Ascending aorta (tissue), 2 donors: ENCODE measurements around the gene CHST15. TPM values are rescaled to one million over a fixed set of nuclear protein-coding genes. Genes with fewer than 3 reads are reported as not detected.

ENCODE experiments used
- DNase-seq, 2 donors: peaks; one replicate each; pipeline ENCODE4 v3.0.0-alpha.2; 2019; ENCODE audit warnings: low spot score in 2 of 2
- H3K27ac ChIP-seq, 2 donors: fragments of 200-600 bp; sonication (generic); one replicate each; pipeline ENCODE4 v1.5.1; 2016 to 2017; ENCODE audit warnings: mild to moderate bottlenecking in 1 of 2
- H3K27me3 ChIP-seq: fragments of 200-600 bp; sonication (generic); one replicate; pipeline ENCODE4 v1.5.1; 2017
- H3K36me3 ChIP-seq, 2 donors: fragments of 200-600 bp; sonication (generic); one replicate each; pipeline ENCODE4 v1.5.1; 2016
- H3K4me1 ChIP-seq, 2 donors: fragments of 200-600 bp; sonication (generic); one replicate each; pipeline ENCODE4 v1.5.1; 2016 to 2017; ENCODE audit warnings: mild to moderate bottlenecking in 1 of 2
- H3K4me3 ChIP-seq, 2 donors: fragments of 200-600 bp; sonication (generic); one replicate each; pipeline ENCODE4 v1.5.1; 2016 to 2017; ENCODE audit warnings: mild to moderate bottlenecking in 1 of 2
- H3K9me3 ChIP-seq, 2 donors: fragments of 200-600 bp; sonication (generic); one replicate each; pipeline ENCODE4 v1.5.1; 2016
- intact Hi-C: fragments of 100-400 bp; cut with DNase I; formaldehyde crosslinking; loops from one replicate; pipeline ENCODE4 v1.15.1; 2023
- total RNA-seq: library from RNA; depleted of rRNA; stranded (reverse); fragments of >200 nt; gene quantifications from one replicate; pipeline ENCODE4 v1.1.0, GENCODE V29; 2016
- TF ChIP-seq, protein P1 (sequence below), 3 experiments: fragments of 200-600 bp in 2 of 3; fragments of 450-650 bp in 1 of 3; sonication (generic) in 2 of 3; IDR thresholded peaks; one replicate each; pipeline ENCODE4 v1.5.1; 2016 to 2019; ENCODE audit warnings: antibody characterized with exemption in 3 of 3, mild to moderate bottlenecking in 1 of 3, moderate library complexity in 1 of 3

CHST15 gene
- total RNA-seq, 1 donor from 2014 or later, result 20.4 TPM

DNA sequence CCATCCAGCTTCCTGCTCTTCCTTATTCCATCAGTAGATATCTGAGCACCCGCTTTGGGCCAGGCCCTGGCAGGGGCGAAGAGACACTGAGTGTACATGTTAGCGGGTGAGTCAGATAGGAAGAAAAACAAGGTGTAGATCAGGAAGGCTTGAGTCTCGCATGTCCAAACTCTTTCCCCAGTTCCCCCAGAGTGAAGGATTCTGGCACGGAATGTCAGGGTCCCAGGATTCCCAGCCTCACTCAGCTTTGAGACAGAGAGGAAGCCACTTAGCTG lies 24.1 kb upstream of the CHST15 start:
- DNase-seq, result no peak
- H3K27ac ChIP-seq, result no peak overlapping the region
- intact Hi-C loops, result no loop called here
- TF ChIP-seq, protein P1, sequence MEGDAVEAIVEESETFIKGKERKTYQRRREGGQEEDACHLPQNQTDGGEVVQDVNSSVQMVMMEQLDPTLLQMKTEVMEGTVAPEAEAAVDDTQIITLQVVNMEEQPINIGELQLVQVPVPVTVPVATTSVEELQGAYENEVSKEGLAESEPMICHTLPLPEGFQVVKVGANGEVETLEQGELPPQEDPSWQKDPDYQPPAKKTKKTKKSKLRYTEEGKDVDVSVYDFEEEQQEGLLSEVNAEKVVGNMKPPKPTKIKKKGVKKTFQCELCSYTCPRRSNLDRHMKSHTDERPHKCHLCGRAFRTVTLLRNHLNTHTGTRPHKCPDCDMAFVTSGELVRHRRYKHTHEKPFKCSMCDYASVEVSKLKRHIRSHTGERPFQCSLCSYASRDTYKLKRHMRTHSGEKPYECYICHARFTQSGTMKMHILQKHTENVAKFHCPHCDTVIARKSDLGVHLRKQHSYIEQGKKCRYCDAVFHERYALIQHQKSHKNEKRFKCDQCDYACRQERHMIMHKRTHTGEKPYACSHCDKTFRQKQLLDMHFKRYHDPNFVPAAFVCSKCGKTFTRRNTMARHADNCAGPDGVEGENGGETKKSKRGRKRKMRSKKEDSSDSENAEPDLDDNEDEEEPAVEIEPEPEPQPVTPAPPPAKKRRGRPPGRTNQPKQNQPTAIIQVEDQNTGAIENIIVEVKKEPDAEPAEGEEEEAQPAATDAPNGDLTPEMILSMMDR (IDR thresholded peaks at IDR 0.05), result no peak
- H3K4me3 ChIP-seq, result no peak overlapping the region
- H3K4me1 ChIP-seq, result no peaks in the 10 kb centered on the region
- no peaks in the 10 kb centered on the region for H3K9me3 ChIP-seq
- H3K27me3 ChIP-seq, result no peaks in the 10 kb centered on the region
- H3K36me3 ChIP-seq, result no peaks in the 10 kb centered on the region

DNA sequence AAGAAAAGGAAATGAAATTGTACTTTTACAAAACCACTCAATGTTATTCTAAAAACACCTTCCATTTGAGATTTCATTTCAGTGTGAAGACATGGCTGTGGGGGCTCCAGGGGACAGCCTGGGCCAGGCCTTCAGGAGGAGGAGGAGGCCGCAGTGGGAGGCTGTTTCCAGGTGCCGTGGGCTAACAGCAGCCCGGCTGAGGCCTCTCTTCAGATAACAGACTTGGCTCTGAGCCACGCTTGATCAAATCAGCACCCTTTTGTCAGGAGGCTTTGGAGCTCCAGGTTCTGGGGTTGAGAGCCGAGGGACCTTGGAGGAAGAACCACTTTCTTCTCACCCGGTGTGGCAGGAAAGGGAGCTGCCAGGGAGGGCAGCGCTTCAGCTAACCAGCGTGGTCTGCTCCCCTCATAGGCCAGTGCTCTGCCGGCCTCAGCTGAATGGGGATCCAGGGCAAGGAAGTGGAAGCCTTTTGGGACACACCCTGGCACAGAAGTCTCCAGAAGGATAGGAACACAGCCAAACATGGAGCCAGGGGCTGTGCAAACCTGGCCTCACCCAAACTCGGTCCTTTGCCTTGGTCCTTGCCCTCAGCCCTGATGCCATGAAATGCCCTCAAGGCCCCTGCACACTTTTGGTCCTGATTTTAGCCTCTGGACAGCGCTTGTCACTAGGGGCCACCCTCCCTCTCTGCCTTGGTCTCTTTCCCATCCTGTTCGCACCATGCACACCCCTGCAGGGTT lies 23.5 kb upstream of the CHST15 start:
- no peaks in the 10 kb centered on the region for H3K27me3 ChIP-seq
- H3K4me3 ChIP-seq, result no peak overlapping the region
- H3K9me3 ChIP-seq, result no peaks in the 10 kb centered on the region
- intact Hi-C loops, result no loop called here
- no peaks in the 10 kb centered on the region for H3K4me1 ChIP-seq
- H3K27ac ChIP-seq, result no peak overlapping the region
- TF ChIP-seq, protein P1 (IDR thresholded peaks at IDR 0.05), result no peak
- DNase-seq, result no peak
- H3K36me3 ChIP-seq, result no peaks in the 10 kb centered on the region

DNA sequence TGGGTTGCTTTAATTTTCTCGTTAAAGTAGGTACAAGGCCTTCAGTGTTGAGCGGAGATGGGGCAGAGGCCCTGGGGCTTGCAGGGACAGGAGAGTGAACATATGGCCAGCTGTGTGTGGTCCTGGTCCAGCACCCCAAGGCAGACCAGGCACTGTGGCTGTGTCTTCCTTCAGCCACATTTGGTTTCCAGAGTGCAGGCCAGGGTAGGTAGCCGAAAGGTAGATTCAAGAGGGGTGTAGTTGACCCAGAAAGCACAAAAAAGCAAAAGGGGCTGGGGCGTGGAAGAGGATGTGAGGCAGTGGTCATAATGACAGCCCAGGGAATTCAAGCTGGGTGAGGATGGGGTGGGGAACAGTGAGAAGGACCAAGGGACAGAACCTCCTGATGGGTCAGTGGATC lies 21.3 kb upstream of the CHST15 start:
- H3K27me3 ChIP-seq, result no peaks in the 10 kb centered on the region
- no peak overlapping the region for H3K27ac ChIP-seq
- no peak for DNase-seq
- no peaks in the 10 kb centered on the region for H3K36me3 ChIP-seq
- TF ChIP-seq, protein P1 (IDR thresholded peaks at IDR 0.05), result no peak
- H3K4me3 ChIP-seq, result no peak overlapping the region
- no peaks in the 10 kb centered on the region for H3K9me3 ChIP-seq
- no peaks in the 10 kb centered on the region for H3K4me1 ChIP-seq
- intact Hi-C loops, result no loop called here

DNA sequence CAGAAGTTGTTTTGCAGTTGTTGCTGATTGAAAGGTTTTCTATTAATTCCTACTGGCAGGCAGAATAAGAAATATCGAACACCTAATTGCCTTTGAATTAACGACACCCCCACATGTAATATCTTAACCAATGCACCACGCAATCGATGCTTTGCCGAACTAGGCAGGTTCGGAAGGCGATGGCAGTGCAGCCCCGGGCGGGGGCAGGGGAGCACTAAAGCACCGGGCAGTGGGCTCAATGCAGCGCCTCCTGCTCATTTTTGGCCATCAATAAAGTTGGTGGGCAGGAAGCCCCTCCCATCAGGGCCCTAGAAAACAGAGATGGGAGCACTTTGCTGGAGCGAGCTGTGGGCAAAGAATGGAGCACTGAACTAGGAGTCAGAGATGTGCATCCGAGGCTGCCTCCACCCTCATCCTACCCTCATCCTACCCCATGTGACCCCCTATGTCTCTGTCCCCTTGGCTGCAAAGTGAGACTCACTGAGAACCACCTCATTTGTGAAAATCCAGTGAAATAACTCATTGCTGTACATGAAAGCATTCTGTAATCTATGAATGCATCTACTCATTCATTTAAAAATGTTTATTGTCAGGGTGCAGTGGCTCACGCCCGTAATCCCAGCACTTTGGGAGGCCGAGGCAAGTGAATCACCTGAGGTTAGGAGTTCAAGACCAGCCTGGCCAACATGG lies 19.6 kb upstream of the CHST15 start:
- H3K9me3 ChIP-seq, result no peaks in the 10 kb centered on the region
- TF ChIP-seq, protein P1 (IDR thresholded peaks at IDR 0.05), result no peak
- no peak for DNase-seq
- no peaks in the 10 kb centered on the region for H3K36me3 ChIP-seq
- no peaks in the 10 kb centered on the region for H3K27me3 ChIP-seq
- H3K4me3 ChIP-seq, result no peak overlapping the region
- H3K27ac ChIP-seq, result no peak overlapping the region
- intact Hi-C loops, result no loop called here
- H3K4me1 ChIP-seq, result no peaks in the 10 kb centered on the region

DNA sequence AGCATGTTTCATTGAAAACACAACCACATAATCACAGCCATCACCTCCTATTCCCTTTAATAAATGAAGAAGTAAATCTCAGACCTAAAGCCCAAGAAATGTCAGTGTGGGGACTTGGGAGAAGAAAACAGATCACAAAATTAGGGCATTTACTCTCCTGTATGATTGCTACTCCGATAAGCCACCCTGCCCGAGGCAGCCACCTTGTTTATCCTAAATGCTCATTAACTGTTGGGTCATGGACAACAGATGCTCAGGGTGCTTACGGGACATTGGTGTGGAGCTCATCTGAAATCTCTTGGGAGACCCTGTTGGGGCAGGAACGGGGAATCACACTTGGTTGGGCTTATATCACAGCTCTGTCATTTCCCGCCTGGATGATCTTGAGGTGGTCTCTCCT lies 17.5 kb upstream of the CHST15 start:
- H3K4me3 ChIP-seq, result no peak overlapping the region
- no peak for DNase-seq
- peaks cover 2 to 6% of the 10 kb centered on the region in 2 donors for H3K4me1 ChIP-seq
- no peak overlapping the region for H3K27ac ChIP-seq
- no peaks in the 10 kb centered on the region for H3K27me3 ChIP-seq
- no peaks in the 10 kb centered on the region for H3K9me3 ChIP-seq
- intact Hi-C loops, result no loop called here
- no peaks in the 10 kb centered on the region for H3K36me3 ChIP-seq
- TF ChIP-seq, protein P1 (IDR thresholded peaks at IDR 0.05), result no peak
